Measurements from ENCODE around the gene SCYGR6.
"Not testable (repeated sequence)": the region's sequence is repeated elsewhere in the genome, so short reads cannot be mapped to it uniquely, and the experiment has no call there.

Gene SCYGR6

GRCh38 chr2:227740705-227741104 lies 16.1 kb upstream of the SCYGR6 start:
- H3K4me3 ChIP-seq (ENCODE audit: low read length); H3K9me3 ChIP-seq (ENCODE audit: low read length); H3K27me3 ChIP-seq (ENCODE audit: insufficient read depth, low read length); H2AFZ ChIP-seq (ENCODE audit: low read depth, low read length); H3K36me3 ChIP-seq (ENCODE audit: insufficient read depth, low read length); H3K4me1 ChIP-seq (ENCODE audit: insufficient read depth, low read length): not testable (repeated sequence)

- H3K4me1 ChIP-seq (ENCODE audit: insufficient read depth, low read length), result peaks cover 2% of the 10 kb centered on the region
Observed at GRCh38 chr2:227739351-227739750, 14.8 kb upstream of the SCYGR6 start.

GRCh38 chr2:227728035-227728434 lies 3.5 kb upstream of the SCYGR6 start, which contains the start of gene SCYGR7:
TSS of gene SCYGR7 (plus strand) at chr2:227728335. CDS start at chr2:227728335, 0 bp downstream.
- Histone ChIP-seq H3K4me3 (ENCODE audit: low read length) (no peak within 1 kb of the TSS), H2AFZ (ENCODE audit: low read depth, low read length) (no peak within 1 kb of the TSS), H3K4me1 (ENCODE audit: insufficient read depth, low read length) (no peaks in the 10 kb centered on the region), H3K27me3 (ENCODE audit: insufficient read depth, low read length) (no peaks in the 10 kb centered on the region), H3K9me3 (ENCODE audit: low read length) (no peaks in the 10 kb centered on the region), H3K36me3 (ENCODE audit: insufficient read depth, low read length) (no peaks in the 10 kb centered on the region)

More at GRCh38 chr2:227739351-227739750, 14.8 kb upstream of the SCYGR6 start:
- Histone ChIP-seq H3K27me3 (ENCODE audit: insufficient read depth, low read length) (no peaks in the 10 kb centered on the region), H3K36me3 (ENCODE audit: insufficient read depth, low read length) (no peaks in the 10 kb centered on the region), H3K9me3 (ENCODE audit: low read length) (no peaks in the 10 kb centered on the region), H2AFZ (ENCODE audit: low read depth, low read length) (no peak overlapping the region), H3K4me3 (ENCODE audit: low read length) (no peak overlapping the region)

GRCh38 chr2:227722821-227723220 lies 1.7 kb downstream of the SCYGR6 start:
- not testable (repeated sequence) for H3K4me1 ChIP-seq (ENCODE audit: insufficient read depth, low read length); H3K4me3 ChIP-seq (ENCODE audit: low read length); H3K27me3 ChIP-seq (ENCODE audit: insufficient read depth, low read length); H3K9me3 ChIP-seq (ENCODE audit: low read length); H2AFZ ChIP-seq (ENCODE audit: low read depth, low read length); H3K36me3 ChIP-seq (ENCODE audit: insufficient read depth, low read length)

GRCh38 chr2:227720680-227721079 lies 3.9 kb downstream of the SCYGR6 start:
- peaks cover 4% of the 10 kb centered on the region for H3K27me3 ChIP-seq (ENCODE audit: insufficient read depth, low read length)
- no peak overlapping the region for H3K4me3 ChIP-seq (ENCODE audit: low read length)
- H3K4me1 ChIP-seq (ENCODE audit: insufficient read depth, low read length), result no peaks in the 10 kb centered on the region
- no peaks in the 10 kb centered on the region for H3K36me3 ChIP-seq (ENCODE audit: insufficient read depth, low read length)
- no peaks in the 10 kb centered on the region for H3K9me3 ChIP-seq (ENCODE audit: low read length)
- no peak overlapping the region for H2AFZ ChIP-seq (ENCODE audit: low read depth, low read length)

- no peaks in the 10 kb centered on the region for H3K4me1 ChIP-seq (ENCODE audit: insufficient read depth, low read length)
- no peaks in the 10 kb centered on the region for H3K36me3 ChIP-seq (ENCODE audit: insufficient read depth, low read length)
- H3K27me3 ChIP-seq (ENCODE audit: insufficient read depth, low read length), result peaks cover 4% of the 10 kb centered on the region
- H3K9me3 ChIP-seq (ENCODE audit: low read length), result no peaks in the 10 kb centered on the region
- H3K4me3 ChIP-seq (ENCODE audit: low read length), result no peak overlapping the region
- H2AFZ ChIP-seq (ENCODE audit: low read depth, low read length), result no peak overlapping the region
Observed at GRCh38 chr2:227719641-227720040, 4.9 kb downstream of the SCYGR6 start.

GRCh38 chr2:227717687-227718567 lies 6.6 kb downstream of the SCYGR6 start, which contains the start of gene SLC19A3:
TSS of gene SLC19A3 (minus strand) at chr2:227718028. CDS start at chr2:227702318, 15,710 bp downstream.
- peak within 1 kb of the TSS; percentile 57 for H2AFZ ChIP-seq (ENCODE audit: low read depth, low read length)
- H3K4me1 ChIP-seq (ENCODE audit: insufficient read depth, low read length), result no peaks in the 10 kb centered on the region
- H3K27me3 ChIP-seq (ENCODE audit: insufficient read depth, low read length), result peaks cover 4% of the 10 kb centered on the region
- peak within 1 kb of the TSS; percentile 41 for H3K4me3 ChIP-seq (ENCODE audit: low read length)
- H3K9me3 ChIP-seq (ENCODE audit: low read length), result no peaks in the 10 kb centered on the region
- no peaks in the 10 kb centered on the region for H3K36me3 ChIP-seq (ENCODE audit: insufficient read depth, low read length)

GRCh38 chr2:227716501-227716900 lies 8.1 kb downstream of the SCYGR6 start:
- Histone ChIP-seq H3K4me1 (ENCODE audit: insufficient read depth, low read length) (no peaks in the 10 kb centered on the region), H3K36me3 (ENCODE audit: insufficient read depth, low read length) (no peaks in the 10 kb centered on the region), H2AFZ (ENCODE audit: low read depth, low read length) (no peak overlapping the region), H3K27me3 (ENCODE audit: insufficient read depth, low read length) (peaks cover 4% of the 10 kb centered on the region), H3K4me3 (ENCODE audit: low read length) (no peak overlapping the region), H3K9me3 (ENCODE audit: low read length) (no peaks in the 10 kb centered on the region)

GRCh38 chr2:227713291-227713690 lies 11.3 kb downstream of the SCYGR6 start:
- no peak overlapping the region for H2AFZ ChIP-seq (ENCODE audit: low read depth, low read length)
- no peaks in the 10 kb centered on the region for H3K36me3 ChIP-seq (ENCODE audit: insufficient read depth, low read length)
- peaks cover 4% of the 10 kb centered on the region for H3K27me3 ChIP-seq (ENCODE audit: insufficient read depth, low read length)
- H3K4me1 ChIP-seq (ENCODE audit: insufficient read depth, low read length), result no peaks in the 10 kb centered on the region
- no peaks in the 10 kb centered on the region for H3K9me3 ChIP-seq (ENCODE audit: low read length)
- no peak overlapping the region for H3K4me3 ChIP-seq (ENCODE audit: low read length)

GRCh38 chr2:227710986-227711385 lies 13.6 kb downstream of the SCYGR6 start:
- Histone ChIP-seq H3K4me1 (ENCODE audit: insufficient read depth, low read length) (no peaks in the 10 kb centered on the region), H3K9me3 (ENCODE audit: low read length) (no peaks in the 10 kb centered on the region), H3K4me3 (ENCODE audit: low read length) (no peak overlapping the region), H2AFZ (ENCODE audit: low read depth, low read length) (no peak overlapping the region), H3K27me3 (ENCODE audit: insufficient read depth, low read length) (no peaks in the 10 kb centered on the region), H3K36me3 (ENCODE audit: insufficient read depth, low read length) (no peaks in the 10 kb centered on the region)

- no peak overlapping the region for H2AFZ ChIP-seq (ENCODE audit: low read depth, low read length)
- no peaks in the 10 kb centered on the region for H3K36me3 ChIP-seq (ENCODE audit: insufficient read depth, low read length)
- no peak overlapping the region for H3K4me3 ChIP-seq (ENCODE audit: low read length)
- no peaks in the 10 kb centered on the region for H3K4me1 ChIP-seq (ENCODE audit: insufficient read depth, low read length)
- no peaks in the 10 kb centered on the region for H3K27me3 ChIP-seq (ENCODE audit: insufficient read depth, low read length)
- H3K9me3 ChIP-seq (ENCODE audit: low read length), result no peaks in the 10 kb centered on the region
Observed at GRCh38 chr2:227707390-227707789, 17.2 kb downstream of the SCYGR6 start.

- no peak overlapping the region for H2AFZ ChIP-seq (ENCODE audit: low read depth, low read length)
- H3K4me1 ChIP-seq (ENCODE audit: insufficient read depth, low read length), result no peaks in the 10 kb centered on the region
- H3K27me3 ChIP-seq (ENCODE audit: insufficient read depth, low read length), result no peaks in the 10 kb centered on the region
- H3K9me3 ChIP-seq (ENCODE audit: low read length), result no peaks in the 10 kb centered on the region
- no peak overlapping the region for H3K4me3 ChIP-seq (ENCODE audit: low read length)
- H3K36me3 ChIP-seq (ENCODE audit: insufficient read depth, low read length), result no peaks in the 10 kb centered on the region
Observed at GRCh38 chr2:227706859-227707258, 17.7 kb downstream of the SCYGR6 start.

GRCh38 chr2:227703961-227704360 lies 20.6 kb downstream of the SCYGR6 start:
- Histone ChIP-seq H3K27me3 (ENCODE audit: insufficient read depth, low read length) (no peaks in the 10 kb centered on the region), H3K36me3 (ENCODE audit: insufficient read depth, low read length) (no peaks in the 10 kb centered on the region), H3K9me3 (ENCODE audit: low read length) (no peaks in the 10 kb centered on the region), H2AFZ (ENCODE audit: low read depth, low read length) (no peak overlapping the region), H3K4me3 (ENCODE audit: low read length) (no peak overlapping the region), H3K4me1 (ENCODE audit: insufficient read depth, low read length) (no peaks in the 10 kb centered on the region)
